ENCODE results near the gene MYO1E.

GRCh38 chr15:59172289-59172901 is 200.3 kb downstream of the MYO1E start:
- TF ChIP-seq CTCF (IDR thresholded peaks at IDR 0.05) (no peak), POLR2A (IDR thresholded peaks at IDR 0.05) (no peak), EP300 (IDR thresholded peaks at IDR 0.05) (no peak)
